ENCODE results near the gene ZBED4.
"Not testable (repeated sequence)": the region's sequence is repeated elsewhere in the genome, so short reads cannot be mapped to it uniquely, and the experiment has no call there.

Gene ZBED4

GRCh38 chr22:49852898-49853894, at the start of gene ZBED4:
TSS of gene ZBED4 (plus strand) at chr22:49853844. CDS start at chr22:49883663, 29,819 bp downstream.
- DNase-seq: peak; percentile 93

GRCh38 chr22:49807129-49807528, 46.5 kb upstream of the ZBED4 start:
- DNase-seq: no peak

- no peak for DNase-seq
These were observed 45.6 kb upstream of the ZBED4 start for GRCh38 chr22:49807780-49808708.

- no peak for DNase-seq
These were observed 43.2 kb upstream of the ZBED4 start for GRCh38 chr22:49810363-49811019.

GRCh38 chr22:49811020-49811791, 42.4 kb upstream of the ZBED4 start:
- no peak for DNase-seq

GRCh38 chr22:49812838-49813237, 40.8 kb upstream of the ZBED4 start:
- DNase-seq: no peak

GRCh38 chr22:49814164-49814686, 39.4 kb upstream of the ZBED4 start:
- DNase-seq: no peak

- DNase-seq: no peak
These were observed 38.8 kb upstream of the ZBED4 start for GRCh38 chr22:49814856-49815255.

GRCh38 chr22:49815641-49816091, 38.0 kb upstream of the ZBED4 start:
- no peak for DNase-seq

- no peak for DNase-seq
These were observed 36.3 kb upstream of the ZBED4 start for GRCh38 chr22:49817359-49817758.

- DNase-seq: no peak
These were observed 32.7 kb upstream of the ZBED4 start for GRCh38 chr22:49820984-49821383.

GRCh38 chr22:49821741-49822140, 31.9 kb upstream of the ZBED4 start:
- not testable (repeated sequence) for DNase-seq

GRCh38 chr22:49823289-49824045, 30.2 kb upstream of the ZBED4 start:
- DNase-seq: no peak

- no peak for DNase-seq
These were observed 29.3 kb upstream of the ZBED4 start for GRCh38 chr22:49824185-49824925.

- no peak for DNase-seq
These were observed 28.7 kb upstream of the ZBED4 start for GRCh38 chr22:49824936-49825335.

- DNase-seq: no peak
These were observed 28.2 kb upstream of the ZBED4 start for GRCh38 chr22:49825436-49825835.

GRCh38 chr22:49825944-49826602, 27.6 kb upstream of the ZBED4 start:
- DNase-seq: no peak

- DNase-seq: peak; percentile 3
These were observed 26.9 kb upstream of the ZBED4 start for GRCh38 chr22:49826603-49827270.

- DNase-seq: peak; percentile 6
These were observed 26.3 kb upstream of the ZBED4 start for GRCh38 chr22:49827271-49827852.

Data from NCI-H2107 (cell line).